ENCODE data around the gene GHRH.

The GHRH gene

GRCh38 chr20:37257988-37258387 lies 3.6 kb downstream of the GHRH start:
- Histone ChIP-seq H3K27ac (ENCODE audit: low read length) (no peak overlapping the region), H3K27me3 (ENCODE audit: insufficient read depth, low read length) (no peaks in the 10 kb centered on the region), H3K4me3 (ENCODE audit: low read length) (no peak overlapping the region), H3K36me3 (ENCODE audit: insufficient read depth, low read depth, low read length) (no peaks in the 10 kb centered on the region), H3K9me3 (ENCODE audit: insufficient read depth, low read depth, low read length) (no peaks in the 10 kb centered on the region), H3K9ac (ENCODE audit: low read depth, low read length) (no peak overlapping the region), H3K4me1 (ENCODE audit: insufficient read depth, low read length) (peaks cover 16% of the 10 kb centered on the region; the same call in 1 of the 2 replicates)

- Histone ChIP-seq H3K27me3 (ENCODE audit: insufficient read depth, low read length) (no peaks in the 10 kb centered on the region), H3K4me1 (ENCODE audit: insufficient read depth, low read length) (peaks cover 16% of the 10 kb centered on the region; the same call in 1 of the 2 replicates), H3K36me3 (ENCODE audit: insufficient read depth, low read depth, low read length) (no peaks in the 10 kb centered on the region)
These were observed 4.1 kb downstream of the GHRH start for GRCh38 chr20:37257530-37257929.

GRCh38 chr20:37256286-37256685 lies 5.3 kb downstream of the GHRH start:
- Histone ChIP-seq H3K9ac (ENCODE audit: low read depth, low read length) (no peak overlapping the region), H3K27me3 (ENCODE audit: insufficient read depth, low read length) (no peaks in the 10 kb centered on the region)

More at GRCh38 chr20:37257530-37257929, 4.1 kb downstream of the GHRH start:
- Histone ChIP-seq H3K9ac (ENCODE audit: low read depth, low read length) (no peak overlapping the region), H3K27ac (ENCODE audit: low read length) (no peak overlapping the region), H3K9me3 (ENCODE audit: insufficient read depth, low read depth, low read length) (no peaks in the 10 kb centered on the region), H3K4me3 (ENCODE audit: low read length) (no peak overlapping the region)

GRCh38 chr20:37254114-37254878 lies 7.3 kb downstream of the GHRH start:
- Histone ChIP-seq H3K9ac (ENCODE audit: low read depth, low read length) (no peak overlapping the region), H3K36me3 (ENCODE audit: insufficient read depth, low read depth, low read length) (no peaks in the 10 kb centered on the region), H3K9me3 (ENCODE audit: insufficient read depth, low read depth, low read length) (no peaks in the 10 kb centered on the region), H3K4me3 (ENCODE audit: low read length) (no peak overlapping the region), H3K27me3 (ENCODE audit: insufficient read depth, low read length) (no peaks in the 10 kb centered on the region), H3K4me1 (ENCODE audit: insufficient read depth, low read length) (peaks cover 18% of the 10 kb centered on the region; the same call in 1 of the 2 replicates), H3K27ac (ENCODE audit: low read length) (no peak overlapping the region)

More at GRCh38 chr20:37256286-37256685, 5.3 kb downstream of the GHRH start:
- H3K36me3 ChIP-seq (ENCODE audit: insufficient read depth, low read depth, low read length): no peaks in the 10 kb centered on the region
- H3K9me3 ChIP-seq (ENCODE audit: insufficient read depth, low read depth, low read length): no peaks in the 10 kb centered on the region
- H3K4me1 ChIP-seq (ENCODE audit: insufficient read depth, low read length): peaks cover 19% of the 10 kb centered on the region; the same call in 1 of the 2 replicates
- H3K4me3 ChIP-seq (ENCODE audit: low read length): no peak overlapping the region
- no peak overlapping the region for H3K27ac ChIP-seq (ENCODE audit: low read length)

- Histone ChIP-seq H3K27me3 (ENCODE audit: insufficient read depth, low read length) (no peaks in the 10 kb centered on the region), H3K27ac (ENCODE audit: low read length) (no peak overlapping the region), H3K4me3 (ENCODE audit: low read length) (no peak overlapping the region), H3K4me1 (ENCODE audit: insufficient read depth, low read length) (peaks cover 11% of the 10 kb centered on the region; the same call in 1 of the 2 replicates), H3K9me3 (ENCODE audit: insufficient read depth, low read depth, low read length) (no peaks in the 10 kb centered on the region), H3K36me3 (ENCODE audit: insufficient read depth, low read depth, low read length) (no peaks in the 10 kb centered on the region), H3K9ac (ENCODE audit: low read depth, low read length) (no peak overlapping the region)
These were observed 8.5 kb downstream of the GHRH start for GRCh38 chr20:37253087-37253486.

- H3K4me3 ChIP-seq (ENCODE audit: low read length): no peak overlapping the region
- no peak overlapping the region for H3K27ac ChIP-seq (ENCODE audit: low read length)
- no peak overlapping the region for H3K9ac ChIP-seq (ENCODE audit: low read depth, low read length)
- no peaks in the 10 kb centered on the region for H3K36me3 ChIP-seq (ENCODE audit: insufficient read depth, low read depth, low read length)
- H3K27me3 ChIP-seq (ENCODE audit: insufficient read depth, low read length): no peaks in the 10 kb centered on the region
- H3K9me3 ChIP-seq (ENCODE audit: insufficient read depth, low read depth, low read length): no peaks in the 10 kb centered on the region
- peaks cover 4% of the 10 kb centered on the region; the same call in 1 of the 2 replicates for H3K4me1 ChIP-seq (ENCODE audit: insufficient read depth, low read length)
These were observed 9.7 kb downstream of the GHRH start for GRCh38 chr20:37251825-37252477.

GRCh38 chr20:37249304-37249703 lies 12.3 kb downstream of the GHRH start:
- Histone ChIP-seq H3K9ac (ENCODE audit: low read depth, low read length) (no peak overlapping the region), H3K4me3 (ENCODE audit: low read length) (no peak overlapping the region), H3K9me3 (ENCODE audit: insufficient read depth, low read depth, low read length) (no peaks in the 10 kb centered on the region), H3K36me3 (ENCODE audit: insufficient read depth, low read depth, low read length) (no peaks in the 10 kb centered on the region), H3K4me1 (ENCODE audit: insufficient read depth, low read length) (peaks cover 15% of the 10 kb centered on the region; the same call in 1 of the 2 replicates), H3K27ac (ENCODE audit: low read length) (no peak overlapping the region), H3K27me3 (ENCODE audit: insufficient read depth, low read length) (no peaks in the 10 kb centered on the region)

GRCh38 chr20:37247547-37247946 lies 14.1 kb downstream of the GHRH start:
- H3K9ac ChIP-seq (ENCODE audit: low read depth, low read length): no peak overlapping the region
- no peaks in the 10 kb centered on the region for H3K27me3 ChIP-seq (ENCODE audit: insufficient read depth, low read length)
- H3K9me3 ChIP-seq (ENCODE audit: insufficient read depth, low read depth, low read length): no peaks in the 10 kb centered on the region
- no peak overlapping the region for H3K4me3 ChIP-seq (ENCODE audit: low read length)
- H3K36me3 ChIP-seq (ENCODE audit: insufficient read depth, low read depth, low read length): peaks cover 17% of the 10 kb centered on the region
- H3K27ac ChIP-seq (ENCODE audit: low read length): no peak overlapping the region
- peaks cover 15% of the 10 kb centered on the region; the same call in 1 of the 2 replicates for H3K4me1 ChIP-seq (ENCODE audit: insufficient read depth, low read length)

- Histone ChIP-seq H3K9me3 (ENCODE audit: insufficient read depth, low read depth, low read length) (no peaks in the 10 kb centered on the region), H3K27ac (ENCODE audit: low read length) (no peak overlapping the region), H3K4me1 (ENCODE audit: insufficient read depth, low read length) (peaks cover 15% of the 10 kb centered on the region; the same call in 1 of the 2 replicates), H3K27me3 (ENCODE audit: insufficient read depth, low read length) (no peaks in the 10 kb centered on the region), H3K4me3 (ENCODE audit: low read length) (no peak overlapping the region), H3K36me3 (ENCODE audit: insufficient read depth, low read depth, low read length) (peaks cover 25% of the 10 kb centered on the region), H3K9ac (ENCODE audit: low read depth, low read length) (no peak overlapping the region)
These were observed 14.9 kb downstream of the GHRH start for GRCh38 chr20:37246736-37247135.

GRCh38 chr20:37245216-37246150 lies 16.1 kb downstream of the GHRH start:
- no peaks in the 10 kb centered on the region for H3K27me3 ChIP-seq (ENCODE audit: insufficient read depth, low read length)
- no peaks in the 10 kb centered on the region for H3K9me3 ChIP-seq (ENCODE audit: insufficient read depth, low read depth, low read length)
- peaks cover 10% of the 10 kb centered on the region; the same call in 1 of the 2 replicates for H3K4me1 ChIP-seq (ENCODE audit: insufficient read depth, low read length)
- peak overlapping the region; percentile 10 for H3K27ac ChIP-seq (ENCODE audit: low read length)
- H3K4me3 ChIP-seq (ENCODE audit: low read length): no peak overlapping the region
- H3K36me3 ChIP-seq (ENCODE audit: insufficient read depth, low read depth, low read length): peaks cover 37% of the 10 kb centered on the region
- H3K9ac ChIP-seq (ENCODE audit: low read depth, low read length): peak overlapping the region; percentile 43; the same call in 1 of the 2 replicates

- Histone ChIP-seq H3K27ac (ENCODE audit: low read length) (no peak overlapping the region), H3K9ac (ENCODE audit: low read depth, low read length) (peak overlapping the region; percentile 43; the same call in 1 of the 2 replicates), H3K36me3 (ENCODE audit: insufficient read depth, low read depth, low read length) (peaks cover 46% of the 10 kb centered on the region)
These were observed 17.0 kb downstream of the GHRH start for GRCh38 chr20:37244572-37244957.

More at GRCh38 chr20:37244572-37244957, 17.0 kb downstream of the GHRH start:
- no peaks in the 10 kb centered on the region for H3K9me3 ChIP-seq (ENCODE audit: insufficient read depth, low read depth, low read length)
- H3K4me1 ChIP-seq (ENCODE audit: insufficient read depth, low read length): peaks cover 10% of the 10 kb centered on the region; the same call in 1 of the 2 replicates
- no peak overlapping the region for H3K4me3 ChIP-seq (ENCODE audit: low read length)
- H3K27me3 ChIP-seq (ENCODE audit: insufficient read depth, low read length): no peaks in the 10 kb centered on the region

Measured in iPS-20b (cell line).